HUES48 (cell line): ENCODE results near the gene KAZN.

Experiments
- H3K27ac ChIP-seq: one replicate; pipeline ENCODE4 v1.7.0; 2013; ENCODE audit warnings: low read depth, low read length, inconsistent platforms
- H3K27me3 ChIP-seq: 2 replicates; pipeline ENCODE4 v1.6.1; 2013; ENCODE audit warnings: mild to moderate bottlenecking, low read length; ENCODE audit not compliant: control insufficient read depth, insufficient read depth
- H3K36me3 ChIP-seq: 2 replicates; pipeline ENCODE4 v1.6.1; 2013; ENCODE audit warnings: low read length; ENCODE audit not compliant: control insufficient read depth, insufficient read depth
- H3K4me1 ChIP-seq: 2 replicates; pipeline ENCODE4 v1.6.1; 2013; ENCODE audit warnings: mild to moderate bottlenecking, low read length; ENCODE audit not compliant: control insufficient read depth, insufficient read depth
- H3K4me3 ChIP-seq: 2 replicates; pipeline ENCODE4 v1.5.1; 2013; ENCODE audit warnings: mild to moderate bottlenecking, low read depth, low read length
- H3K9ac ChIP-seq: 2 replicates; pipeline ENCODE4 v1.6.1; 2013; ENCODE audit warnings: mild to moderate bottlenecking, low read depth, low read length, moderate library complexity
- H3K9me3 ChIP-seq: 2 replicates; pipeline ENCODE4 v1.6.1; 2013; ENCODE audit warnings: low read length; ENCODE audit not compliant: control insufficient read depth, insufficient read depth

The KAZN gene

DNA sequence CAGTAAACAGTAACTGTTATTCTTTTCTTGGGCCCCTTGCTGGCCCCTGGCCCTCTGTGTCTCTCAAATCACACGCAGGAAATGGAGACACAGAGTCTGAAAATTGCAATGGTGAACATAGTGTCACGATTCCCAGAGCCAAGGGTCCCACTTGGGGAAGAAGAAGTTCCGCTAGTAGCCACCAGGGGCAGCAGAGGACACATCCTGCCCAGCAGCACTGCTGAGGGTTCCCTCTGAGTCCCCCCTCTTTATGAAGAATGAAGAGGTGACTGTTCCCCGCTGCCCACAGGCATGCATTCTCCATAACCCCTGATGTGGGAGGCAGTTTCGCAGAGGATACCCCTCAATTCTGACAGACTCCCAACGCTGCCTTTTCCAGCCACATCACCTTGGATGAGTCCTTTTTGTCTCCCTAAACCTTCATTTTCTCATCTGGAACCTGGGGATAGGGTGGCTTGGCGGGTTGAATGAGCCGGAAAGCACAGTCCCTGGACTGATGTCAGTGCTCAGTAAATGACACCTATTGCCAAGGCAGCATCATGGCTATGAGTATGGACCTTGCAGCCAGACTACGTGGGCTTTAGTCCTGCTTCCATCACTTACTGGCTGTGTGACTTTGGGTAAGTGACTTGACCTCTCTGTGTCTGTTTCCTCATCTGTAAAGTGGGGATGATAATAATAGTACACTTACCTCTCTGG, 317.0 kb downstream of the KAZN start:
- H3K27me3 ChIP-seq, result no peaks in the 10 kb centered on the region
- no peak overlapping the region for H3K4me3 ChIP-seq
- peaks cover 13% of the 10 kb centered on the region for H3K4me1 ChIP-seq
- no peaks in the 10 kb centered on the region for H3K9me3 ChIP-seq
- no peaks in the 10 kb centered on the region for H3K36me3 ChIP-seq
- no peak overlapping the region for H3K27ac ChIP-seq
- no peak overlapping the region for H3K9ac ChIP-seq

DNA sequence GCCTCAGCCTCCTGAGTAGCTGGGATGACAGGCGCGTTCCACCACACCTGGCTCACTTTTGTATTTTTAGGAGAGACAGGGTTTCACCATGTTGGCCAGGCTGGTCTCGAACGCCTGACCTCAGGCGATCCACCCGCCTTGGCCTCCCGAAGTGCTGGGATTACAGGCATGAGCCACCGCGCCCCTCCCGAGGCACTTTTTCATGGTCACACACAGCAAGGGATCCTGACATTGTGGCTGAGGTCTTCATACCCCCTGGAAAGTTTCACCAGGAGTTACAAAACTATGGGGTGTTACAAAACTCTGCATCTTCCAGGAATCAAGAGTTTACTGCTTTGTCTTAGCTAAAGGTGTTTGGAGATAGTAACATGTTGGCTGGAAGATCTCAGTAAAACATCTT, 320.8 kb downstream of the KAZN start:
- no peak overlapping the region for H3K9ac ChIP-seq
- H3K27me3 ChIP-seq, result peaks cover 12% of the 10 kb centered on the region
- no peak overlapping the region for H3K4me3 ChIP-seq
- no peaks in the 10 kb centered on the region for H3K36me3 ChIP-seq
- H3K4me1 ChIP-seq, result no peaks in the 10 kb centered on the region
- H3K9me3 ChIP-seq, result no peaks in the 10 kb centered on the region
- no peak overlapping the region for H3K27ac ChIP-seq

DNA sequence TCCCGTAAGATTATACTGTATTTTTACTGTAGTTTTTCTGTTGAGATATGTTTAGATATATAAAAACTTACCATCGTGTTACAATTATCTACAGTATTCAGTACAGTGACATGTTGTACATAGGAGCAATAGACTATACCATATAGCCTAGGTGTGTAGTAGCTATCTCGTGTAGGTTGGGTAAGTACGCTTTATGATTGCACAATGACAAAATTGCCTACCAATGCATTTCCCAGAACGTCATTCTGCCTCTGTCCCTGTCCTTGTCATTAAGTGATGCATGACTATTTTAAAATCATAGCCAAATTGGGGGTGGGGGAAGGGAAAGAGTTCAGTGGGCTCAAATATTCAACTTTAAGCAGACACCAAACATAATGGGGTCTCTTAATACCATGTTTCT, 321.3 kb downstream of the KAZN start:
- Histone ChIP-seq H3K4me1 (no peaks in the 10 kb centered on the region), H3K9ac (no peak overlapping the region), H3K27me3 (peaks cover 15% of the 10 kb centered on the region), H3K27ac (no peak overlapping the region), H3K36me3 (no peaks in the 10 kb centered on the region), H3K4me3 (no peak overlapping the region), H3K9me3 (no peaks in the 10 kb centered on the region)

DNA sequence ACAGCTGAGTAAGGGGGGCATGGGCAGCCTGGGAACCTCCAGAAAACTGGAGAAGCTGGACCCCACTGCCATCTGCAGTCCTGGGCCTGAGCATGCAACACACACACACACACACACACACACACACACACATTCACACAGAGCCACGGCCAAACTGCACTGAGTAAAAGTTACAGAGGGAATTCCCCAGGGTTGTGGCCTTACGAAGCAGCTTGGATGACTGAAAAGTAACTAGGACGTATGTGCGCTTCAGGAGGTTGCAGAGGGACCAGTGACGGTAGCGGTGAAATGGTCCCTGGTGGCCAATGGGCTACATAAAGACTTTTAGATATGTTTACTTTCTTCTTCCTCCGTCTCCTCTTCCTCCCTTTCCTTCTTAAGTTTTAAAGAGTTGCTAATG, 322.6 kb downstream of the KAZN start:
- no peaks in the 10 kb centered on the region for H3K9me3 ChIP-seq
- no peaks in the 10 kb centered on the region for H3K36me3 ChIP-seq
- no peak overlapping the region for H3K27ac ChIP-seq
- no peak overlapping the region for H3K9ac ChIP-seq
- no peak overlapping the region for H3K4me3 ChIP-seq
- H3K27me3 ChIP-seq, result peaks cover 28% of the 10 kb centered on the region
- H3K4me1 ChIP-seq, result 0 out of 2 replicates have a peak, but pooled peaks cover 6% of the 10 kb centered on the region

GRCh38 chr1:14922942-14923726, 324.6 kb downstream of the KAZN start:
- Histone ChIP-seq H3K9me3 (no peaks in the 10 kb centered on the region), H3K4me1 (0 out of 2 replicates have a peak, but pooled peaks cover 6% of the 10 kb centered on the region), H3K36me3 (no peaks in the 10 kb centered on the region), H3K27ac (no peak overlapping the region), H3K4me3 (peak overlapping the region; percentile 63; the same call in 1 of the 2 replicates), H3K9ac (no peak overlapping the region), H3K27me3 (peaks cover 40% of the 10 kb centered on the region)

- Histone ChIP-seq H3K4me3 (peak overlapping the region; percentile 63), H3K36me3 (no peaks in the 10 kb centered on the region), H3K27me3 (peaks cover 40% of the 10 kb centered on the region), H3K9ac (no peak overlapping the region), H3K9me3 (no peaks in the 10 kb centered on the region), H3K27ac (no peak overlapping the region), H3K4me1 (peaks cover 9% of the 10 kb centered on the region; the same call in 1 of the 2 replicates)
These were observed 325.4 kb downstream of the KAZN start for GRCh38 chr1:14923727-14924452.

DNA sequence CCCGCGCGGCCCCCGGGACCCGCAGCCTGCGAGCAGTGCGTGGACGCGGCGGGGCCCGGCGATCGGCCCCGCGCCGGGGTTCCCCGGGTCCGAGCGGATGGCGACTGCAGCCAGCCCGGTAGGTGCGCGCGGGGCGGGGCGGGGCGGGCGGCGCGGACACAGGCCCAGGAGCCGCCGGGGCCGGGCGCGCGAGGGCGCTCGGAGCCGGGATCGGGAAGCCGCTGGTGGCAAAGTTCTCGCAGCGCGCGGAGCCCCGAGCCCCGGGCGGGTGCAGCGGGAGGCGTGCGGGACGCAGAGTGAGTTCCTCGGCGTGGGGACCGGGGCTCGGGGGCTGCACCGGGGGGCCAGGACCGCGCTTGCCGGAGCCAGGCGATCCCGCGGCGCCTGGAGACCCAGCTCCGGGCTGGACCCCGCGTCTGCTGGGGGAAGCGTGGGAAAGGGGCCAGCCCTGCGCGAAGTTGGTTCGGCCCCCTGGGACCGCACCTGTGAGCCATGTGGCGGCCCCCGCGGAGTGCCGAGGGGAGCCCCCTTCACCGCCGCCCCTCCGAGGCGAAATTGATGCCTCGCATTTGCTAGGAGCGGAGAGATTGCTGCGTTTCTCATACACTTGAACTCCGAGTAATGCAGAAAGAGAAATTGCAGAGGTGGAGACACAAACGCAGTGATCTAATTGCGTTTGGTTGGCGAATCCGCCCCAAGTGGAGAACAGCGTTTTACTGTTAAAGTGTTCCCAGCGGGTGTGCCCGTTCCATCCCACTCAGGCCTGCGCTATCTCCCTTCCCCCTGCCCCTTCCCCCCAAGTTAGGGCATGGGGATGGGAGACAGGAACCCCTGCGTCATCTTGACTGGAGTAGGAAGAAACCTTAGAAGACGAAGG, 326.2 kb downstream of the KAZN start:
- H3K27me3 ChIP-seq, result peaks cover 40% of the 10 kb centered on the region
- no peaks in the 10 kb centered on the region for H3K9me3 ChIP-seq
- H3K9ac ChIP-seq, result no peak overlapping the region
- peaks cover 9% of the 10 kb centered on the region; the same call in 1 of the 2 replicates for H3K4me1 ChIP-seq
- H3K27ac ChIP-seq, result no peak overlapping the region
- H3K36me3 ChIP-seq, result no peaks in the 10 kb centered on the region
- H3K4me3 ChIP-seq, result peak overlapping the region; percentile 63

GRCh38 chr1:14925336-14926136, 327.1 kb downstream of the KAZN start:
- no peaks in the 10 kb centered on the region for H3K36me3 ChIP-seq
- peaks cover 40% of the 10 kb centered on the region for H3K27me3 ChIP-seq
- no peak overlapping the region for H3K9ac ChIP-seq
- no peak overlapping the region for H3K27ac ChIP-seq
- H3K9me3 ChIP-seq, result no peaks in the 10 kb centered on the region
- H3K4me3 ChIP-seq, result peak overlapping the region; percentile 63
- peaks cover 9% of the 10 kb centered on the region; the same call in 1 of the 2 replicates for H3K4me1 ChIP-seq

GRCh38 chr1:14926229-14926628, 327.7 kb downstream of the KAZN start:
- H3K9me3 ChIP-seq, result no peaks in the 10 kb centered on the region
- no peak overlapping the region for H3K4me3 ChIP-seq
- H3K36me3 ChIP-seq, result no peaks in the 10 kb centered on the region
- no peak overlapping the region for H3K27ac ChIP-seq
- no peak overlapping the region for H3K9ac ChIP-seq
- peaks cover 40% of the 10 kb centered on the region for H3K27me3 ChIP-seq
- H3K4me1 ChIP-seq, result peaks cover 9% of the 10 kb centered on the region; the same call in 1 of the 2 replicates
